OCI-LY1 (cell line): ENCODE data around the gene GPRC5B.

Experiments used
- H2AFZ ChIP-seq: fragments of 200-600 bp; sonication (generic), shearing (Covaris generic); 2 replicates; pipeline ENCODE4 v1.6.0; 2014; ENCODE audit warnings: antibody characterized with exemption, mild to moderate bottlenecking, low read length
- H3F3A ChIP-seq: fragments of 200-600 bp; sonication (generic), shearing (Covaris generic); 2 replicates; pipeline ENCODE4 v1.6.0; 2014; ENCODE audit warnings: mild to moderate bottlenecking, antibody characterized with exemption, low read length, moderate library complexity; ENCODE audit not compliant: insufficient read depth
- H3K27ac ChIP-seq: fragments of 200-600 bp; sonication (generic); 2 replicates; pipeline ENCODE4 v1.5.1; 2014; ENCODE audit warnings: low read length, mixed run types, mild to moderate bottlenecking, low read depth; ENCODE audit not compliant: poor library complexity, severe bottlenecking
- H3K27me3 ChIP-seq: fragments of 200-600 bp; sonication (generic); 2 replicates; pipeline ENCODE4 v1.6.0; 2014; ENCODE audit warnings: antibody characterized with exemption, mild to moderate bottlenecking, low read length, moderate library complexity; ENCODE audit not compliant: insufficient read depth
- H3K36me3 ChIP-seq: fragments of 200-600 bp; sonication (generic); 2 replicates; pipeline ENCODE4 v1.6.1; 2014; ENCODE audit warnings: mild to moderate bottlenecking, antibody characterized with exemption, low read length, moderate library complexity, mixed read lengths; ENCODE audit not compliant: insufficient read depth
- H3K4me1 ChIP-seq: fragments of 200-600 bp; sonication (generic); 2 replicates; pipeline ENCODE4 v1.5.1; 2014; ENCODE audit warnings: mild to moderate bottlenecking, low read length, moderate library complexity; ENCODE audit not compliant: insufficient read depth, severe bottlenecking
- H3K4me2 ChIP-seq: fragments of 200-600 bp; sonication (generic), shearing (Covaris generic); 2 replicates; pipeline ENCODE4 v1.6.1; 2014; ENCODE audit warnings: low read length
- H3K4me3 ChIP-seq: fragments of 200-600 bp; sonication (generic); 2 replicates; pipeline ENCODE4 v1.5.1; 2014; ENCODE audit warnings: low read length, low read depth, mild to moderate bottlenecking, mixed read lengths; ENCODE audit not compliant: poor library complexity, severe bottlenecking
- H3K79me2 ChIP-seq: fragments of 200-600 bp; shearing (Covaris generic); 2 replicates; pipeline ENCODE4 v1.6.1; 2016; ENCODE audit warnings: mixed run types, low read length, mixed read lengths; ENCODE audit not compliant: insufficient read depth
- H3K9ac ChIP-seq: fragments of 200-600 bp; sonication (generic), shearing (Covaris generic); 2 replicates; pipeline ENCODE4 v1.6.1; 2014; ENCODE audit warnings: mild to moderate bottlenecking, low read length, mixed read lengths
- H3K9me2 ChIP-seq: fragments of 200-600 bp; sonication (generic), shearing (Covaris generic); 2 replicates; pipeline ENCODE4 v1.6.1; 2014; ENCODE audit warnings: low read depth, mild to moderate bottlenecking, low read length, mixed read lengths
- H3K9me3 ChIP-seq: fragments of 200-600 bp; shearing (Covaris generic); 2 replicates; pipeline ENCODE4 v1.6.1; 2014; ENCODE audit warnings: low read length, mixed read lengths
- H4K20me1 ChIP-seq: fragments of 200-600 bp; sonication (generic), shearing (Covaris generic); 2 replicates; pipeline ENCODE4 v1.6.0; 2016; ENCODE audit warnings: mild to moderate bottlenecking, low read length; ENCODE audit not compliant: insufficient read depth
- CTCF ChIP-seq: fragments of 200-600 bp; sonication (generic), shearing (Covaris generic); IDR thresholded peaks from 2 replicates; pipeline ENCODE4 v1.5.1; 2017; ENCODE audit warnings: mild to moderate bottlenecking, antibody characterized with exemption, low read length, moderate library complexity, mixed read lengths
- EZH2 ChIP-seq: fragments of 200-600 bp; sonication (generic), shearing (Covaris generic); IDR thresholded peaks from 2 replicates; pipeline ENCODE4 v1.8.0; 2017; ENCODE audit warnings: borderline replicate concordance, mixed run types, mild to moderate bottlenecking, antibody characterized with exemption, low read length, moderate library complexity, mixed read lengths

GPRC5B gene

DNA sequence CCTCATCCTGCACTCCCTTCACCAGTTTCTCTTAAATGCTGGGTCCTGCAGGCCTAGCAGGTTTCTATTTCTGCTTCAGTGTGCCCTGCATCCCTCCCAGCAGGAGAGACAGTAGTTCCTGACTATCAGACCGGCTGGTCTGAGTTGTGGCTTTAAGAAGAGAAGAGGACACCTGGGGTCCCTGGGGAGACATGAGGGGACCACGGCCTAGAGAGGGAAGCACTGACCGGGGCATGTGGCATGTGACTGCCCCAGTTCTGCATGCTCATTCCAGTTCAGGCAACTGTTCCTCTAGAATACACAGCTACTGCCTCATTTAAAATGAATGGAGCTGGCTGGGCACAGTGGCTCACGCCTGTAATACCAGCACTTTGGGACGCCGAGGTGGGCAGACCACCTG is 61.3 kb downstream of the GPRC5B start:
- no peaks in the 10 kb centered on the region for H3K27me3 ChIP-seq
- no peaks in the 10 kb centered on the region for H3K9me3 ChIP-seq
- TF ChIP-seq CTCF = no peak
- TF ChIP-seq EZH2 = no peak
- no peaks in the 10 kb centered on the region for H3F3A ChIP-seq
- no peaks in the 10 kb centered on the region for H4K20me1 ChIP-seq
- H3K36me3 ChIP-seq = no peaks in the 10 kb centered on the region
- no peaks in the 10 kb centered on the region for H3K4me1 ChIP-seq
- H3K4me2 ChIP-seq = no peak overlapping the region
- no peak overlapping the region for H3K27ac ChIP-seq
- no peak overlapping the region for H3K4me3 ChIP-seq
- H3K79me2 ChIP-seq = no peaks in the 10 kb centered on the region
- H3K9me2 ChIP-seq = no peaks in the 10 kb centered on the region
- no peak overlapping the region for H2AFZ ChIP-seq
- H3K9ac ChIP-seq = no peak overlapping the region

DNA sequence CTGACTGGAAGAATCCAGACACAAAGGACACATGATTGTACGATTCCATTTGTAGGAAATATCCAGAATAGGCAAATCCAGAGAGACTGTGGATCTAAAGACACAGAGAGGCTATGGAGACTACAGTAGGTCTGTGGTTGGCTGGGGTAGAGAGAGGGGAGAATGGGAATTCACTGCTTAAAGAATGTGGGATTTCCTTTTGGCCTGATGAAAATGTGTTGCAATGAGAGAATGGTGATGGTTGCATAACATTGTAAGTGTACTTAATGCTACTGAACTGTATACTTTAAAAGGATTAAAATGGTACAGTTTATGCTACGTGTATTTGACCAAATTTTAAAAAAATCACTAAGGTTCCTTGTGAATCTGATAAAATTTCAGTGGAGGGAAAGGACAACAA is 62.1 kb downstream of the GPRC5B start:
- H3K9ac ChIP-seq = no peak overlapping the region
- H4K20me1 ChIP-seq = no peaks in the 10 kb centered on the region
- no peaks in the 10 kb centered on the region for H3K4me1 ChIP-seq
- no peak overlapping the region for H3K27ac ChIP-seq
- no peaks in the 10 kb centered on the region for H3K36me3 ChIP-seq
- no peak overlapping the region for H2AFZ ChIP-seq
- H3K4me2 ChIP-seq = no peak overlapping the region
- H3F3A ChIP-seq = no peaks in the 10 kb centered on the region
- TF ChIP-seq EZH2 = no peak
- TF ChIP-seq CTCF = no peak
- H3K27me3 ChIP-seq = no peaks in the 10 kb centered on the region
- no peaks in the 10 kb centered on the region for H3K9me3 ChIP-seq
- H3K9me2 ChIP-seq = no peaks in the 10 kb centered on the region
- no peaks in the 10 kb centered on the region for H3K79me2 ChIP-seq
- H3K4me3 ChIP-seq = no peak overlapping the region

- no peaks in the 10 kb centered on the region for H3K4me1 ChIP-seq
- H3K4me2 ChIP-seq = no peak overlapping the region
- no peak overlapping the region for H3K27ac ChIP-seq
- H3K9me3 ChIP-seq = no peaks in the 10 kb centered on the region
- H2AFZ ChIP-seq = no peak overlapping the region
- no peaks in the 10 kb centered on the region for H3F3A ChIP-seq
- TF ChIP-seq CTCF = no peak
- TF ChIP-seq EZH2 = no peak
- no peaks in the 10 kb centered on the region for H3K36me3 ChIP-seq
- H3K9ac ChIP-seq = no peak overlapping the region
- H4K20me1 ChIP-seq = no peaks in the 10 kb centered on the region
- H3K27me3 ChIP-seq = no peaks in the 10 kb centered on the region; the same call in 1 of the 2 replicates
- H3K79me2 ChIP-seq = no peaks in the 10 kb centered on the region
- H3K9me2 ChIP-seq = no peaks in the 10 kb centered on the region
- no peak overlapping the region for H3K4me3 ChIP-seq
Observed at GRCh38 chr16:19817875-19818274, 66.8 kb downstream of the GPRC5B start.
